ENCODE data around the gene CDKL2. TPM values are rescaled to one million over a fixed set of nuclear protein-coding genes. Genes with fewer than 3 reads are reported as not detected.

The CDKL2 gene
- total and polyA plus RNA-seq, 9 of the 15 experiments (the other 6 are each of a cell fraction or from before 2014, with no cell fraction given), result 0.01 to 0.16 TPM; not detected in 7

GRCh38 chr4:75672461-75673026, 42.2 kb upstream of the CDKL2 start (continued):
- TF ChIP-seq KDM4B (IDR thresholded peaks at IDR 0.05; ENCODE audit: borderline replicate concordance in 2 of 2, low read depth in 1 of 2), result no peak
- TF ChIP-seq MAFG (tag; conservative IDR thresholded peaks at IDR 0.05), result 0 out of 2 replicates have a peak, but pooled peaks have one; percentile 1
- TF ChIP-seq ZNF384 (IDR thresholded peaks at IDR 0.05; ENCODE audit: low read depth, low read length), result no peak
- TF ChIP-seq ARHGAP35 (IDR thresholded peaks at IDR 0.05; ENCODE audit: partially characterized antibody), result no peak
- TF ChIP-seq MCM3 (IDR thresholded peaks at IDR 0.05), result no peak
- no peak for TF ChIP-seq ZNF512 (tag; IDR thresholded peaks at IDR 0.05)
- TF ChIP-seq ZBTB11 (CRISPR knock-in tag; IDR thresholded peaks at IDR 0.05), result peak in 1 of 3 experiments; percentile 54; a peak in 1 of 6 replicates
- no peak for TF ChIP-seq SFPQ (IDR thresholded peaks at IDR 0.05; ENCODE audit: low read depth, low read length)
- TF ChIP-seq FOXP1 (CRISPR knock-in tag; IDR thresholded peaks at IDR 0.05), result peak; percentile 82; the same call in 1 of the 2 replicates
- peak; percentile 37 for TF ChIP-seq GABPB1 (CRISPR knock-in tag; IDR thresholded peaks at IDR 0.05)
- TF ChIP-seq BMI1 (IDR thresholded peaks at IDR 0.05; ENCODE audit: low read length), result no peak
- TF ChIP-seq NCOA2 (IDR thresholded peaks at IDR 0.05; ENCODE audit: partially characterized antibody in 2 of 2), result peak in 1 of 2 experiments; percentile 73
- no peak for TF ChIP-seq ZNF124 (CRISPR knock-in tag; IDR thresholded peaks at IDR 0.05)
- peak; percentile 58; the same call in 1 of the 2 replicates for TF ChIP-seq ZBTB9 (CRISPR knock-in tag; IDR thresholded peaks at IDR 0.05)
- no peak for TF ChIP-seq CEBPZ (IDR thresholded peaks at IDR 0.05; ENCODE audit: borderline replicate concordance, low read depth, low read length)

Data from K562 (cell line).